ACHN (cell line): ENCODE results near the gene GRIA1.
"Not testable (repeated sequence)": the region's sequence is repeated elsewhere in the genome, so short reads cannot be mapped to it uniquely, and the experiment has no call there.

ENCODE experiments used
- DNase-seq: peaks from one replicate; pipeline ENCODE4 v3.0.0-alpha.2; 2015
- in situ Hi-C: cut with HindIII; loops from 2 replicates; pipeline ENCODE4 v1.10.0; 2017; ENCODE audit warnings: low sequenced_read_pairs, low pct_ligation_motif_present, low pct_unique_long_range_greater_than_20kb

The GRIA1 gene

DNA sequence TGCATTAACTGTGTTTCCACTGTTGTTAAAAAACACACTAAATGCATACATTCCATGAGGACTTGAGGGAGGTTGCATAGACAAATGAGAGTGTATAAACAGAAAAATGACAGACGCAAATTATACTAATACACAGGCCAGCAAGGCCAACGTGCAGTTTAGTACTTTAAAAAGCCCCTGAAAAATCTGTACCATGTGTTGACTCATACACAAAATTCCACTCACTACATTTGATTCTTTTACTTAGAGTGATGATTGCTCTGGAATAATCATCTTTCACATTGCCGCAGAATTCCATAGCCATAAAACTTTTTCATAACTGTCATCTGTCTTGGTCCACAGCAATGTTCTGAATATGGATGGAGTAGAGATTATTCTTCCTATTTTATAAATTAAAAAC is 332.6 kb downstream of the GRIA1 start:
- in situ Hi-C loops: no loop called here
- no peak for DNase-seq

DNA sequence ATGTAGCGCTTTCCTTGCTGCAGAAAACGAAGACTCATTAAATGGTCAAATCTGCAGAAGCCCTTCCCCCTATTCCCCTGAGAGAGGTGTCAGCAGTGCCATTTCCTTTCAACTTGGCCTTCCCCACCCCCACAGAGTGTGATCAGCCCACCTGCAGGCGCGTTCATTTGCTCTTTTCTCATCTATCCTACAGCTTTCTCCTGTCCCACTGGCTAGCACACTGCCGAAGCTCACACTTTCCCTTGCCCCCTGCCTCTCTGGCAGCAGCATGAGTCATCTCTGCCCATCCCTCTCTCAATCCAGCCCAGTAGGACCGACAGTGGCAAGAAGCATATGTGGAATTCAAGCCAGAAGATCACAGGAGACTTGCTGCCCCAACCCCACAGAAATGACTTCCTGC is 334.4 kb downstream of the GRIA1 start:
- no peak for DNase-seq

DNA sequence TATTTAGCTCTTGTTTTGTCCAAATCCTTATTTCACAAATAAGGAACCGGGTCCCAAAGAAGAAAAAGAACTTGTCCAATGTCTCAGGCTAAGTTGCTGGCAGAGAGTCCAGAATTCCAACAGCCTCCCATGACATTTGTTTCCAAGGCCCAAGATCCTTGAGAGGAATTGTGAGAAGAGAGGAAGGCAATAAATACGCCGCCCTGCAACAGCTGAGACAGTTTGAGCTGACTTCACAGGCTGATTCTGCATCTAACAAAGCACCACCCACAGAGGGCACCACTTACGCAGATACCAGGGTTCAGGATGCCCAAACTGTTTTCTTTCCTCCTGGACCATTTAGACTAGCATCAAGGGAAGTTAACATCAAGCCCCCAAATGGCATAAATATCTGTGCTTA is 336.9 kb downstream of the GRIA1 start:
- DNase-seq: no peak
- in situ Hi-C loops: no loop called here

More for the DNA sequence above, 334.4 kb downstream of the GRIA1 start:
- in situ Hi-C loops: no loop called here

- no peak for DNase-seq
- in situ Hi-C loops: no loop called here
These were observed 339.1 kb downstream of the GRIA1 start for GRCh38 chr5:153829510-153830065.

DNA sequence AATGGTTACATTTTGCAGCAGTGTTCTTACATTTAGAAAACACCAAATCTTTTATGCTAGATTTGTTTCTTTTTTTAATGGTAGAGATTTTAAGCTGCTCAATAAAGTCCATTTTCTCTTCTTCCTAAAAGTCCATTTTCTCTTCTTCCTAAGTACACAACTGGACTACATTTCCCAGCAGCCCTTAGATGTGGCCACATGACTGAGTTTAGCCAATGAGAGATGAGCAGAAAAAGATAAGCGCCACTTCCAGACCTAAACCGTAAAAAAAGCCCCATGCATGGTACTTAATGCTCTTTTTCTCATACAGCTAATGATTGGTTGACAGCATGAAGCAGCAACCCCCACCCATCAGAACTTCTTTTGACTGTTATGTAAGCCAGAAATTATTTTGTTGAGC is 341.5 kb downstream of the GRIA1 start:
- no peak for DNase-seq
- in situ Hi-C loops: no loop called here

GRCh38 chr5:153835891-153836515 is 345.5 kb downstream of the GRIA1 start:
- DNase-seq: no peak
- in situ Hi-C loops: no loop called here

DNA sequence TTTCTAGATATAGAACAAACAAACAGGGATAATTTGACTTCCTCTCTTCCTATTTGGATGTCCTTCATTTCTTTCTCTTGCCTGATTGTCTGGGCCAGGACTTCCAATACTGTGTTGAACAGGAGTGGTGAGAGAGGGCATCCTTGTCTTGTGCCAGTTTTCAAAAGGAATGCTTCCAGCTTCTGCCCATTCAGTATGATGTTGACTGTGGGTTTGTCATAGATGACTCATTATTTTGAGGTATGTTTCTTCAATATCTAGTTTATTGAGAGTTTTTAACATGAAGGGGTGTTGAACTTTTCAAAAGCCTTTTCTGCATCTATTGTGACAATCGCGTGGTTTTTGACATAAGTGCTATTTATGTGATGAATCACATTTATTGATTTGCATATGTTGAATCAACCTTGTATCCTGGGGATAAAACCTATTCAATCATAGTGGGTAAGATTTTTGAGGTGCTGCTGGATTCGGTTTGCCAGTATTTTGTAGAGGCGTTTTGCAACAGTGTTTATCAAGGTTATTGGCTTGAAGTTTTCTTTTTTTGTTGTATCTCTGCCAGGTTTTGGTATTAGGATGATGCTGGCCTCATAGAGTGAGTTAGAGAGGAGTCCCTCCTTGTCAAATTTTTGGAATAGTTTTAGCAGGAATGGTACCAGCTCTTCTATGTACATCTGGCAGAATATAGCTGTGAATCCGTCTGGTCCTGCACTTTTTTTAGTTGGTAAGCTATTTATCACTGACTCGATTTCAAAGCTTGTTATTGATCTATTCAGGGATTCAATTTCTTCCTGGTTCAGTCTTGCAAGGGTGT is 359.0 kb downstream of the GRIA1 start:
- in situ Hi-C loops: not testable (repeated sequence)

GRCh38 chr5:153860195-153860886 is 369.9 kb downstream of the GRIA1 start:
- in situ Hi-C loops: no loop called here
- DNase-seq: no peak

More for the DNA sequence above, 359.0 kb downstream of the GRIA1 start:
- not testable (repeated sequence) for DNase-seq

- in situ Hi-C loops, DNase-seq: not testable (repeated sequence)
These were observed 372.4 kb downstream of the GRIA1 start for GRCh38 chr5:153862906-153863305.
